ENCODE results near the gene SGCD.

- TF ChIP-seq ZFP30 (CRISPR knock-in tag; IDR thresholded peaks at IDR 0.05) (no peak), TSHZ2 (CRISPR knock-in tag; IDR thresholded peaks at IDR 0.05) (no peak), ZC3H10 (CRISPR knock-in tag; IDR thresholded peaks at IDR 0.05) (no peak)
- TF ChIP-seq, protein P1, sequence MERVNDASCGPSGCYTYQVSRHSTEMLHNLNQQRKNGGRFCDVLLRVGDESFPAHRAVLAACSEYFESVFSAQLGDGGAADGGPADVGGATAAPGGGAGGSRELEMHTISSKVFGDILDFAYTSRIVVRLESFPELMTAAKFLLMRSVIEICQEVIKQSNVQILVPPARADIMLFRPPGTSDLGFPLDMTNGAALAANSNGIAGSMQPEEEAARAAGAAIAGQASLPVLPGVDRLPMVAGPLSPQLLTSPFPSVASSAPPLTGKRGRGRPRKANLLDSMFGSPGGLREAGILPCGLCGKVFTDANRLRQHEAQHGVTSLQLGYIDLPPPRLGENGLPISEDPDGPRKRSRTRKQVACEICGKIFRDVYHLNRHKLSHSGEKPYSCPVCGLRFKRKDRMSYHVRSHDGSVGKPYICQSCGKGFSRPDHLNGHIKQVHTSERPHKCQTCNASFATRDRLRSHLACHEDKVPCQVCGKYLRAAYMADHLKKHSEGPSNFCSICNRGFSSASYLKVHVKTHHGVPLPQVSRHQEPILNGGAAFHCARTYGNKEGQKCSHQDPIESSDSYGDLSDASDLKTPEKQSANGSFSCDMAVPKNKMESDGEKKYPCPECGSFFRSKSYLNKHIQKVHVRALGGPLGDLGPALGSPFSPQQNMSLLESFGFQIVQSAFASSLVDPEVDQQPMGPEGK (CRISPR knock-in tag; IDR thresholded peaks at IDR 0.05; ENCODE audit: borderline replicate concordance): no peak
These were observed 261.3 kb downstream of the SGCD start for GRCh38 chr5:156588306-156588705.
